GM12878 (cell line): Measurements from ENCODE around the gene SP1. TPM values are rescaled to one million over a fixed set of nuclear protein-coding genes. Genes with fewer than 3 reads are reported as not detected.

Source experiments
- ATAC-seq: fragments of 200-7000 bp; cut with Tn5 transposase; 3 replicates; pipeline ENCODE4 v1.9.1; 2020; ENCODE audit warnings: mild to moderate bottlenecking, moderate library complexity
- BruUV-seq: library from RNA; stranded (reverse); fragments of 400-500 nt; replicated peaks from 2 replicates; lab custom pipeline; 2021; lab: Mats Ljungman, UMichigan
- CTCF ChIA-PET: fragments of 300-600 bp; sonication (Branson Sonifier 250); formaldehyde crosslinking; extraction: SDS; loops from one replicate; lab custom pipeline; 2021; ENCODE audit warnings: inconsistent platforms; lab: Yijun Ruan, JAX
- POLR2A ChIA-PET: fragments of 350-600 bp; formaldehyde crosslinking; extraction: SDS; loops from one replicate; lab custom pipeline; 2021; ENCODE audit warnings: inconsistent platforms; lab: Charles Lee
- RAD21 ChIA-PET: fragments of 300-600 bp; sonication (Branson Sonifier 250); formaldehyde crosslinking; loops from one replicate; lab custom pipeline; 2023; ENCODE audit warnings: antibody characterized with exemption; ENCODE audit not compliant: unreplicated experiment; lab: Charles Lee
- SMC1A ChIA-PET: fragments of 300-600 bp; sonication (Branson Sonifier 250); formaldehyde crosslinking; loops from one replicate; lab custom pipeline; 2023; ENCODE audit not compliant: unreplicated experiment, uncharacterized antibody; lab: Charles Lee
- DNase-seq: peaks from one replicate; pipeline ENCODE4 v3.0.0-alpha.2; 2011; ENCODE audit warnings: low read depth, low spot score
- FAIRE-seq: peaks from 3 replicates; lab custom pipeline; 2011; peaks lifted over from hg19 to GRCh38; lab: Jason Lieb, UNC
- H2AFZ ChIP-seq: 2 replicates; pipeline ENCODE4 v1.6.0; 2011; ENCODE audit warnings: low read depth, low read length, control low read depth; ENCODE audit not compliant: control insufficient read depth
- H3K27ac ChIP-seq: 2 replicates; pipeline ENCODE4 v1.5.1; 2011; ENCODE audit warnings: control low read depth; ENCODE audit not compliant: control insufficient read depth, insufficient read depth
- H3K27me3 ChIP-seq, 2 experiments: replicated peaks in 1 of 2; 2 replicates each; pipeline versions ENCODE4 v1.6.0 to v1.6.1; 2011; ENCODE audit warnings: low read length in 1 of 2; ENCODE audit not compliant: control insufficient read depth in 2 of 2, insufficient read depth in 2 of 2
- H3K36me3 ChIP-seq, 2 experiments: 2 replicates each; pipeline ENCODE4 v1.5.1; 2011; ENCODE audit warnings: low read length in 1 of 2; ENCODE audit not compliant: control insufficient read depth in 2 of 2, insufficient read depth in 2 of 2
- H3K4me1 ChIP-seq: 2 replicates; pipeline ENCODE4 v1.6.1; 2011; ENCODE audit warnings: mild to moderate bottlenecking, low read length, moderate library complexity, mixed read lengths; ENCODE audit not compliant: control insufficient read depth, insufficient read depth
- H3K4me2 ChIP-seq: 2 replicates; pipeline ENCODE4 v1.6.0; 2011; ENCODE audit warnings: control low read depth; ENCODE audit not compliant: control insufficient read depth, insufficient read depth
- H3K4me3 ChIP-seq: fragments of 200-600 bp; sonication (generic); 2 replicates; pipeline ENCODE4 v1.5.1; 2016
- H3K79me2 ChIP-seq: 2 replicates; pipeline ENCODE4 v1.6.0; 2011; ENCODE audit warnings: low read length; ENCODE audit not compliant: control insufficient read depth, insufficient read depth
- H3K9ac ChIP-seq: 2 replicates; pipeline ENCODE4 v1.8.0; 2011; ENCODE audit warnings: low read length, control low read depth, mixed read lengths; ENCODE audit not compliant: control insufficient read depth, insufficient read depth
- H3K9me3 ChIP-seq: replicated peaks from 3 replicates; pipeline ENCODE4 v1.5.1; 2011; ENCODE audit warnings: mild to moderate bottlenecking, low read length; ENCODE audit not compliant: control insufficient read depth, insufficient read depth
- H4K20me1 ChIP-seq: 2 replicates; pipeline ENCODE4 v1.6.0; 2011; ENCODE audit not compliant: control insufficient read depth, insufficient read depth
- CREB1 ChIP-seq: IDR thresholded peaks from 2 replicates; pipeline ENCODE4 v1.6.1; 2012; ENCODE audit warnings: low read depth, mild to moderate bottlenecking, inconsistent platforms
- CREM ChIP-seq: IDR thresholded peaks from 2 replicates; pipeline ENCODE4 v1.6.1; 2014; ENCODE audit warnings: antibody characterized with exemption, low read depth
- FOXM1 ChIP-seq: IDR thresholded peaks from 2 replicates; pipeline ENCODE4 v1.6.1; 2012; ENCODE audit warnings: low read depth, mild to moderate bottlenecking, inconsistent platforms, low read length, moderate library complexity
- KAT2A ChIP-seq: conservative IDR thresholded peaks from 2 replicates; pipeline ENCODE4 v1.6.1; 2011; ENCODE audit warnings: low read depth, low read length; ENCODE audit not compliant: control insufficient read depth
- MEF2B ChIP-seq: fragments of 450-650 bp; IDR thresholded peaks from 2 replicates; pipeline ENCODE4 v1.6.1; 2018; ENCODE audit warnings: mild to moderate bottlenecking, moderate library complexity; ENCODE audit not compliant: partially characterized antibody, poor library complexity, severe bottlenecking
- NBN ChIP-seq: fragments of 450-650 bp; IDR thresholded peaks from 2 replicates; pipeline ENCODE4 v1.6.1; 2016
- NFXL1 ChIP-seq: fragments of 450-650 bp; IDR thresholded peaks from 2 replicates; pipeline ENCODE4 v1.6.1; 2017; ENCODE audit warnings: antibody characterized with exemption, mild to moderate bottlenecking, borderline replicate concordance
- NR2C2 ChIP-seq: IDR thresholded peaks from 2 replicates; pipeline ENCODE4 v1.6.1; 2011; ENCODE audit warnings: borderline replicate concordance, low read depth; ENCODE audit not compliant: control insufficient read depth, insufficient read length
- NRF1 ChIP-seq: conservative IDR thresholded peaks from 2 replicates; pipeline ENCODE4 v1.6.1; 2011; ENCODE audit warnings: mild to moderate bottlenecking, low read depth, low read length, improper control_type of control experiment
- PML ChIP-seq: IDR thresholded peaks from 2 replicates; pipeline ENCODE4 v1.6.1; 2012; ENCODE audit warnings: low read length, inconsistent platforms
- POLR2AphosphoS5 ChIP-seq: IDR thresholded peaks from 2 replicates; pipeline ENCODE4 v1.6.1; 2011; ENCODE audit warnings: mild to moderate bottlenecking, low read length, inconsistent platforms
- RBBP5 ChIP-seq: fragments of 200-600 bp; sonication (generic); conservative IDR thresholded peaks from 2 replicates; pipeline ENCODE4 v1.6.1; 2016
- RUNX3 ChIP-seq: IDR thresholded peaks from 2 replicates; pipeline ENCODE4 v1.6.1; 2012; ENCODE audit warnings: low read length, inconsistent platforms
- ZNF217 ChIP-seq: fragments of 450-650 bp; IDR thresholded peaks from 2 replicates; pipeline ENCODE4 v1.6.1; 2017; ENCODE audit warnings: antibody characterized with exemption, mild to moderate bottlenecking
- whole genome bisulfite sequencing: methylation state at CpG from one replicate; pipeline ENCODE4 v1.1.6; 2016; ENCODE audit warnings: low lambda C conversion rate; ENCODE audit not compliant: insufficient replicate concordance, insufficient coverage; ENCODE audit errors: missing lambda C conversion rate; 5-methylcytosine and 5-hydroxymethylcytosine counted together
- in situ Hi-C: fragments of 300-500 bp; cut with MboI; formaldehyde crosslinking; loops from 9 replicates; pipeline ENCODE4 v1.14.3; 2018; ENCODE audit warnings: mixed read lengths
- intact Hi-C: fragments of 100-400 bp; cut with micrococcal nuclease; formaldehyde crosslinking; loops from one replicate; pipeline ENCODE4 v1.14.2; 2022; ENCODE audit not compliant: unreplicated experiment
- polyA plus RNA-seq, 11 experiments: library from polyadenylated mRNA; depleted of rRNA in 4 of 11; unstranded in 6 of 11; stranded (reverse) in 5 of 11; fragments of >200 nt; fragmentation: Nextera tagmentation in 4 of 11; fragmentation: Illumina TruSeq in 1 of 11; extraction: Ambion mirVana in 4 of 11; extraction: Trizol in 1 of 11; gene quantifications; 1 replicate in 1 of 11; 2 replicates in 10 of 11; pipeline versions ENCODE4 v1.2.1 to v1.2.3, GENCODE V29; 2011 to 2016; ENCODE audit warnings: inconsistent platforms in 2 of 11, missing spikeins in 2 of 11, low read depth in 1 of 11
- total RNA-seq, 4 experiments: library from RNA; depleted of rRNA in 3 of 4; stranded (reverse); fragments of >200 nt in 3 of 4; fragmentation: Illumina TruSeq in 1 of 4; extraction: Trizol in 1 of 4; gene quantifications; 2 replicates each; pipeline versions ENCODE4 v1.2.1 to v1.2.3, GENCODE V29; 2013 to 2021
- TF ChIP-seq, protein P1 (sequence below): fragments of 450-650 bp; IDR thresholded peaks from 2 replicates; pipeline ENCODE4 v1.6.1; 2014; ENCODE audit warnings: mild to moderate bottlenecking
- TF ChIP-seq, protein P2 (sequence below): IDR thresholded peaks from 2 replicates; pipeline ENCODE4 v1.6.1; 2012; ENCODE audit warnings: low read depth, low read length, improper control_type of control experiment

The SP1 gene
- total and polyA plus RNA-seq, 10 of the 15 experiments (the other 5 are each of a cell fraction or from before 2014, with no cell fraction given): 3.3 to 52.0 (median 25.2) TPM

DNA sequence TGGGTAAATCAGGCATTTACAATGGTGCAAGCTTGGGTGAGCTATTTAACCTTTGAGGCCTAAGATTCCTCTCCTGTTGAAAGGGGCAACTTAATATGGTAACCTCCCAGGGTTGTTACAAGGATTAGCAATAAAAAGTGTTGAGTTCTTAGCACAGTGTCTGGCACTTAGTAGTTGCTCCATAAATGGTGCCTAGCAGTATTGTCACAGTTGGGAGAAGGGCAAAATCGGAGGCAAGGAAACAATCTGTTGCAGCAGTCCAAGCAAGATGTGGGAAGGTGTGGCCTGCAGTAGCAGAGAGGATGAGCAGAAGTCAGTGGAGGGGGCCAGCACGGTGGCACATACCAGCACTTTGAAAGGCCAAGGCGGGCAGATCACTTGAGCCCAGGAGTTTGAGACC, 36.5 kb upstream of the SP1 start:
- Histone ChIP-seq H4K20me1 (no peaks in the 10 kb centered on the region), H3K9me3 (no peaks in the 10 kb centered on the region), H3K4me1 (peaks cover 5% of the 10 kb centered on the region), H3K36me3 (no peaks in the 10 kb centered on the region)
- WGBS: 86% methylated on average over 3 of the region's 3 CpGs
- intact Hi-C loops: no loop called here
- CTCF ChIA-PET: interaction anchor here (1.4 to 7.5 kb wide), 3 partner anchors 9 to 185 kb away, joined by 4 to 240 read pairs (median 11); partner anchors contain the start of gene AAAS
- no TSS peak for BruUV-seq
- TF ChIP-seq CREB1 (no peak), FOXM1 (no peak), RBBP5 (no peak), NR2C2 (no peak), PML (no peak), MEF2B (no peak), RUNX3 (no peak), NFXL1 (no peak), NRF1 (no peak), NBN (no peak), CREM (no peak), POLR2AphosphoS5 (no peak), ZNF217 (no peak), KAT2A (no peak)
- TF ChIP-seq, protein P1, sequence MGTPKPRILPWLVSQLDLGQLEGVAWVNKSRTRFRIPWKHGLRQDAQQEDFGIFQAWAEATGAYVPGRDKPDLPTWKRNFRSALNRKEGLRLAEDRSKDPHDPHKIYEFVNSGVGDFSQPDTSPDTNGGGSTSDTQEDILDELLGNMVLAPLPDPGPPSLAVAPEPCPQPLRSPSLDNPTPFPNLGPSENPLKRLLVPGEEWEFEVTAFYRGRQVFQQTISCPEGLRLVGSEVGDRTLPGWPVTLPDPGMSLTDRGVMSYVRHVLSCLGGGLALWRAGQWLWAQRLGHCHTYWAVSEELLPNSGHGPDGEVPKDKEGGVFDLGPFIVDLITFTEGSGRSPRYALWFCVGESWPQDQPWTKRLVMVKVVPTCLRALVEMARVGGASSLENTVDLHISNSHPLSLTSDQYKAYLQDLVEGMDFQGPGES: no peak
- TF ChIP-seq, protein P2, sequence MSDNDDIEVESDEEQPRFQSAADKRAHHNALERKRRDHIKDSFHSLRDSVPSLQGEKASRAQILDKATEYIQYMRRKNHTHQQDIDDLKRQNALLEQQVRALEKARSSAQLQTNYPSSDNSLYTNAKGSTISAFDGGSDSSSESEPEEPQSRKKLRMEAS: no peak
- TF ChIP-seq, all 136 proteins: peak for 0
- DNase-seq (no peak), FAIRE-seq (no peak), ATAC-seq (no peak)
- ChIA-PET SMC1A (interaction anchor here (2.4 to 4.2 kb wide), 3 partner anchors 9 to 130 kb away, joined by 8 to 123 read pairs (median 31); partner anchors contain the start of gene AAAS), POLR2A (interaction anchor here (0.6 to 3.4 kb wide), 3 partner anchors 10 to 176 kb away, joined by 3 to 41 read pairs (median 3); no protein-coding TSS in a partner anchor), RAD21 (interaction anchor here (2.6 kb wide), 1 partner anchor 18 kb away, joined by 118 read pairs; no protein-coding TSS in a partner anchor)
- H3K27me3 ChIP-seq: peaks cover 0 to 6% of the 10 kb centered on the region in 2 experiments; a peak in 2 of 4 replicates
- in situ Hi-C loops: no loop called here
- H3K4me2 ChIP-seq: no peak overlapping the region
- no peaks in the 10 kb centered on the region for H3K79me2 ChIP-seq
- H3K9ac ChIP-seq: no peak overlapping the region
- H2AFZ ChIP-seq: no peak overlapping the region
- H3K4me3 ChIP-seq: no peak overlapping the region
- no peak overlapping the region for H3K27ac ChIP-seq
